GM12874 (cell line): ENCODE data around the gene TMEM255B.

Experiments used
- CTCF ChIP-seq: IDR thresholded peaks from 2 replicates; pipeline ENCODE4 v1.5.1; 2011; ENCODE audit warnings: low read depth, mild to moderate bottlenecking, control low read depth, low read length, moderate library complexity; ENCODE audit not compliant: insufficient read depth

TMEM255B gene

DNA sequence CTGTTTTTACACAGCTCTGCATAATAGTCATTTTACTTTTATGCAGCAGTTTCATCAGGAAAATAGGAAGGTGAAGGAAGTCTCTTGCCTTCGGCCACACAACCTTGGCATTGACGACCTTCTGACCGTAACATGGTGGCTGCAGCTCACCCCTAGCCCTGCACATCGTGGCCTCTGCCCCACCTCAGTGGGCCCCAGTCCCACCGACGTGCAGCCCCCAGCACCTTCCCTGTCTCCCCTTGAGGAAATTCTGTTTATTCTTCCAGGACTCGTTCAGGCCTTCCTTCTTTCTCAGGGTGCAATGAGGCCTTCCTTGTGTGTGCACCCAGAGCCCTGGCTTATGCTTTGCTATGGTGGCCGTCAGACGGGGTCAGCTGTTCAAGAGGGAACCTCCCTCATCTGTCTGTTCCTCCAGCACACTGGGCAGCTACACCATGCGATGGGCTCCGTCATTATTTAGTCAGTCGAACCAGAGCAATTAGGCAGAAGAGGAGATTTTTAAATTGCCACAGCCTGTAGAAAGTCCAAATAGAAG lies 33.3 kb downstream of the TMEM255B start:
- no peak for TF ChIP-seq CTCF

GRCh38 chr13:113792886-113793717 lies 34.1 kb downstream of the TMEM255B start:
- no peak for TF ChIP-seq CTCF

GRCh38 chr13:113793718-113794085 lies 34.7 kb downstream of the TMEM255B start:
- no peak for TF ChIP-seq CTCF

DNA sequence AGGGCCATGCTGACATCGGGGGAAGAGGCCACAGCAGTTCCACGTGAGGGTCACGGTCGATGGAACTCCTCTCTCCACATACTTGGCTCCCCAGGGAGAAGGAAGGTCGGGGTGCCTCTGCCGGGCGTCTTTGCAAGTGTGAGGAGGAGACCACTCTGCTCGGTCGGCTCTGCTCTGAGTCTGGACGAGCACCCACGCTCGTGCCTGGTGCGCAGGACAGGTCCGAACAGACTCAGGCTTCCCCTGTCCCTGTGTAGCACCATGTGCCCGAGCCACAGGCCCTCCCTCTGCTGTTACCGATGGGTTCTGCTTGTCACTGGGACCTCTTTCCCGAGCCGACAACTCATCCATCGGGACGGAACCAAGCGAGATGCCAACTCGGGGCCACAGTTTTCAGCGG lies 35.1 kb downstream of the TMEM255B start:
- TF ChIP-seq CTCF = no peak

DNA sequence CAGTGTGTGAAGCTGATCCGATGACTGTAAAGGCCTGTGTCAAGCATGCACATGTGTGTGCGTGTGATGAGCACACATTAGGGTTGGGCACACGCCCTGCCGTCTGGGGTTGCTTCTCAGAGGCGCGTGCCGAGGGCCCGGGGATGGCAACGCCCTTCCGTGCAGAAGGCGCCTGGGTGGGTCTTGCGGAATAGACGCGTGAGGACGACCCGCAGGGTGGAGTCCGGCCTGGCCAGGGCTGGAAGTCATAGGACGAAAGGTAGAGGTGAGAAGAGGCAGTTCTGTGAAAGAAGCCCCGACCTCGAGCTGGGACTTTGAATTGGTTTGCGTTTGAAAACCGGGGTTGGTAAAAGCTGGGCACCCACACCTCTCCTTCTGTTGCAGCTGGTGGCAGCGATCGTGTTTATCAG lies 35.7 kb downstream of the TMEM255B start:
- TF ChIP-seq CTCF = no peak

GRCh38 chr13:113796211-113796963 lies 37.4 kb downstream of the TMEM255B start:
- TF ChIP-seq CTCF = no peak

DNA sequence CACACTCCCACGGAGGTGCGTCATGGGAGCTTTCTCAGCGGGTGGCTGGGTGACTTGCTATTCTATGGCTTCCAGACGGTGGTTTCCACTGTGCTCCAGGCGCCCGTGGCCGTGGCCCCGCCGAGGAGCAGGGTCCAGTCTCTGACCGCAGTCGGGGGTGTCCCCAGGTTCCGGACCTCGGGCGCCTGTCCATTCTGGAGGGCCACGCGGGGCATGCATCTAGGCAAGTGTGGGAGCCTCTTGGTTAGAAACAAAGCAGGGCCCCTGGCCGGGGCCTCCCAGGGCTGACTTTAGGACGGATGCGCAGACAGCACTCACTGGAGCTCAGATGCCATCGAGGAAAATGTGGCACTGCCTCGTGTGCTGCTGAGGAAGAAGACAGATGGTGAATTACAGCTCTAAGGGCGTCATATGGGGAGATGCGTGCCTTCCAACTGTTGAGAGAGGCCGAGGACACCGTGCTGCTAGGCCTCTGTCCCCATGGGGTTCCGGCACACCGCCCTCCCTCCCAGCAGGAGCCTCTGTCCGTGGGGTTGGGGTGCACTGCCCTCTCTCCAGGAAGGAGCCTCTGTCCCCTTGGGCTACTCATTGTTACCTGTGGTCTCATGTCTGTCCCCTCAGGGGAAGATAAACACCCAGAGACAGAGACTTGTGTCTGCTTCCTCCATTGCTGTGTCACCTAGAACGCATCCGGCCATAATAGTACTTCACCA lies 38.1 kb downstream of the TMEM255B start:
- TF ChIP-seq CTCF = no peak
